H9 (cell line): ENCODE results near the gene BICRAL. TPM values are rescaled to one million over a fixed set of nuclear protein-coding genes. Genes with fewer than 3 reads are reported as not detected.

Experiments used
- DNase-seq: peaks from one replicate; pipeline ENCODE4 v3.0.0-alpha.2; 2017
- H2AFZ ChIP-seq: one replicate; pipeline ENCODE4 v1.6.1; 2013; ENCODE audit warnings: mild to moderate bottlenecking, low read length, control low read depth, moderate library complexity
- H2AK5ac ChIP-seq: 2 replicates; pipeline ENCODE4 v1.6.1; 2013; ENCODE audit warnings: low read length, control low read depth, mixed read lengths; ENCODE audit not compliant: insufficient read length
- H2BK120ac ChIP-seq: one replicate; pipeline ENCODE4 v1.6.1; 2013; ENCODE audit warnings: low read depth, mild to moderate bottlenecking, low read length, control low read depth, inconsistent platforms; ENCODE audit not compliant: poor library complexity, severe bottlenecking
- H2BK12ac ChIP-seq: 2 replicates; pipeline ENCODE4 v1.6.1; 2013; ENCODE audit warnings: low read length, control low read depth, mixed read lengths, low read depth; ENCODE audit not compliant: insufficient read length
- H2BK15ac ChIP-seq: 2 replicates; pipeline ENCODE4 v1.6.1; 2013; ENCODE audit warnings: low read depth, low read length, control low read depth
- H2BK20ac ChIP-seq: one replicate; pipeline ENCODE4 v1.6.1; 2013; ENCODE audit warnings: low read depth, mild to moderate bottlenecking, low read length, control low read depth, inconsistent platforms; ENCODE audit not compliant: poor library complexity, severe bottlenecking
- H2BK5ac ChIP-seq: 2 replicates; pipeline ENCODE4 v1.6.1; 2013; ENCODE audit warnings: low read length, control low read depth, mixed read lengths; ENCODE audit not compliant: insufficient read length
- H3K14ac ChIP-seq: 2 replicates; pipeline ENCODE4 v1.6.1; 2013; ENCODE audit warnings: low read length, control low read depth; ENCODE audit not compliant: insufficient read depth
- H3K18ac ChIP-seq: 2 replicates; pipeline ENCODE4 v1.6.1; 2013; ENCODE audit warnings: low read depth, mild to moderate bottlenecking, mixed read lengths, low read length, control low read depth; ENCODE audit not compliant: insufficient read length
- H3K23ac ChIP-seq: 2 replicates; pipeline ENCODE4 v1.6.1; 2013; ENCODE audit warnings: low read length, control low read depth, mixed read lengths, low read depth; ENCODE audit not compliant: insufficient read length
- H3K23me2 ChIP-seq: 2 replicates; pipeline ENCODE4 v1.6.1; 2013; ENCODE audit warnings: low read depth, mild to moderate bottlenecking, mixed read lengths, low read length, control low read depth; ENCODE audit not compliant: insufficient read length, poor library complexity, severe bottlenecking
- H3K27ac ChIP-seq: 2 replicates; pipeline ENCODE4 v1.5.1; 2013; ENCODE audit warnings: low read length, control low read depth, mixed read lengths, low read depth; ENCODE audit not compliant: insufficient read length
- H3K27me3 ChIP-seq: 2 replicates; pipeline ENCODE4 v1.6.1; 2013; ENCODE audit warnings: low read length, control low read depth, inconsistent platforms; ENCODE audit not compliant: insufficient read depth
- H3K4ac ChIP-seq: 2 replicates; pipeline ENCODE4 v1.6.1; 2013; ENCODE audit warnings: low read depth, mild to moderate bottlenecking, control low read depth, inconsistent platforms, low read length, moderate library complexity
- H3K4me1 ChIP-seq: 2 replicates; pipeline ENCODE4 v1.6.1; 2013; ENCODE audit warnings: low read length, control low read depth, inconsistent platforms; ENCODE audit not compliant: insufficient read depth
- H3K4me2 ChIP-seq: 2 replicates; pipeline ENCODE4 v1.6.1; 2013; ENCODE audit warnings: low read length, control low read depth, mixed read lengths; ENCODE audit not compliant: insufficient read length, insufficient read depth
- H3K56ac ChIP-seq: 2 replicates; pipeline ENCODE4 v1.6.1; 2013; ENCODE audit warnings: low read depth, mild to moderate bottlenecking, mixed read lengths, low read length, control low read depth; ENCODE audit not compliant: insufficient read length
- H3K79me1 ChIP-seq: 2 replicates; pipeline ENCODE4 v1.6.1; 2013; ENCODE audit warnings: low read depth, mild to moderate bottlenecking, moderate library complexity, low read length, control low read depth, inconsistent platforms; ENCODE audit not compliant: insufficient read depth, poor library complexity, severe bottlenecking
- H3K79me2 ChIP-seq: 2 replicates; pipeline ENCODE4 v1.6.1; 2013; ENCODE audit warnings: low read length, control low read depth, inconsistent platforms; ENCODE audit not compliant: insufficient read depth
- H3K9ac ChIP-seq: 2 replicates; pipeline ENCODE4 v1.6.1; 2013; ENCODE audit warnings: low read length, control low read depth, mixed read lengths; ENCODE audit not compliant: insufficient read length; ENCODE audit errors: extremely low read depth
- H3K9me3 ChIP-seq: one replicate; pipeline ENCODE4 v1.6.1; 2013; ENCODE audit warnings: low read depth, low read length, inconsistent platforms; ENCODE audit not compliant: control insufficient read depth
- H3T11ph ChIP-seq: one replicate; pipeline ENCODE4 v1.6.1; 2013; ENCODE audit warnings: mild to moderate bottlenecking, low read length, control low read depth, inconsistent platforms
- H4K20me1 ChIP-seq: one replicate; pipeline ENCODE4 v1.6.1; 2013; ENCODE audit not compliant: control insufficient read depth, insufficient read length, insufficient read depth
- H4K5ac ChIP-seq: 2 replicates; pipeline ENCODE4 v1.6.1; 2013; ENCODE audit warnings: low read depth, mild to moderate bottlenecking, mixed read lengths, low read length, control low read depth; ENCODE audit not compliant: insufficient read length
- H4K8ac ChIP-seq: replicated peaks from 2 replicates; pipeline ENCODE4 v1.6.1; 2013; ENCODE audit warnings: low read length, control low read depth, mixed read lengths, low read depth; ENCODE audit not compliant: insufficient read length
- H4K91ac ChIP-seq: 2 replicates; pipeline ENCODE4 v1.6.1; 2013; ENCODE audit warnings: low read depth, mild to moderate bottlenecking, moderate library complexity, mixed read lengths, low read length, control low read depth; ENCODE audit not compliant: insufficient read length
- H3K27ac Mint-ChIP-seq, 3 experiments: 2 replicates in 2 of 3; 3 replicates in 1 of 3; pipeline ENCODE4 v1.8.0; 2020 to 2021; ENCODE audit warnings: mixed read lengths in 3 of 3, mild to moderate bottlenecking in 1 of 3, moderate library complexity in 1 of 3
- H3K27me3 Mint-ChIP-seq: 2 replicates; pipeline ENCODE4 v1.8.0; 2021; ENCODE audit warnings: low read depth, mild to moderate bottlenecking, moderate library complexity, mixed read lengths
- H3K36me3 Mint-ChIP-seq, 3 experiments: 2 replicates in 2 of 3; 3 replicates in 1 of 3; pipeline ENCODE4 v1.8.0; 2020 to 2021; ENCODE audit warnings: low read depth in 3 of 3, mixed read lengths in 3 of 3; ENCODE audit not compliant: insufficient read depth in 1 of 3
- H3K4me1 Mint-ChIP-seq, 2 experiments: 2 replicates each; pipeline ENCODE4 v1.8.0; 2020; ENCODE audit warnings: mixed read lengths in 2 of 2
- H3K4me3 Mint-ChIP-seq, 2 experiments: 2 replicates in 1 of 2; 3 replicates in 1 of 2; pipeline ENCODE4 v1.8.0; 2020 to 2021; ENCODE audit warnings: mild to moderate bottlenecking in 2 of 2, mixed read lengths in 2 of 2, moderate library complexity in 1 of 2
- H3K9me3 Mint-ChIP-seq, 2 experiments: 2 replicates in 1 of 2; 3 replicates in 1 of 2; pipeline ENCODE4 v1.8.0; 2020; ENCODE audit warnings: mild to moderate bottlenecking in 2 of 2, mixed read lengths in 2 of 2, moderate library complexity in 1 of 2
- CTCF ChIP-seq: fragments of 200-600 bp; sonication (generic); conservative IDR thresholded peaks from 3 replicates; pipeline ENCODE4 v1.8.0; 2021; ENCODE audit warnings: antibody characterized with exemption, mild to moderate bottlenecking
- WGBS: extraction: QIAGEN DNeasy Blood & Tissue Kit; methylation state at CpG from one replicate; pipeline ENCODE4 v1.1.7; 2013; ENCODE audit warnings: missing lambda C conversion rate, low lambda C conversion rate, mixed read lengths; ENCODE audit not compliant: insufficient read length; ENCODE audit errors: extremely low coverage; 5-methylcytosine and 5-hydroxymethylcytosine counted together
- total RNA-seq: library from RNA; stranded (reverse); gene quantifications from 2 replicates; pipeline ENCODE4 v1.2.1, GENCODE V29; 2021

BICRAL gene
- total RNA-seq, 1 experiment from 2014 or later = 9.8 TPM

- no peak overlapping the region for H4K5ac ChIP-seq
- H3K56ac ChIP-seq = no peak overlapping the region
- no CpG with 5 or more reads among the region's 1 CpG for WGBS
Measured at GRCh38 chr6:42795651-42796050, 13.8 kb downstream of the BICRAL start.

More at GRCh38 chr6:42795651-42796050, 13.8 kb downstream of the BICRAL start:
- Histone ChIP-seq H2BK12ac (no peak overlapping the region), H3K79me1 (no peaks in the 10 kb centered on the region), H4K20me1 (no peaks in the 10 kb centered on the region), H3K14ac (no peak overlapping the region), H3K79me2 (0 out of 2 replicates have a peak, but pooled peaks cover 2% of the 10 kb centered on the region), H4K8ac (no peak overlapping the region), H3K27me3 (no peaks in the 10 kb centered on the region), H3K23me2 (no peaks in the 10 kb centered on the region), H3K23ac (no peak overlapping the region), H2AFZ (no peak overlapping the region), H2BK5ac (no peak overlapping the region), H2AK5ac (no peak overlapping the region), H4K91ac (no peak overlapping the region), H3T11ph (no peak overlapping the region), H2BK120ac (no peak overlapping the region), H3K18ac (no peak overlapping the region), H2BK15ac (no peak overlapping the region), H2BK20ac (no peak overlapping the region), H3K27ac (no peak overlapping the region), H3K4ac (no peak overlapping the region), H3K4me1 (no peaks in the 10 kb centered on the region; the same call in 1 of the 2 replicates), H3K9me3 (no peaks in the 10 kb centered on the region), H3K4me2 (no peak overlapping the region), H3K9ac (no peak overlapping the region)
- H3K4me1 Mint-ChIP-seq = peaks cover 11 to 17% of the 10 kb centered on the region in 2 experiments
- no peak for TF ChIP-seq CTCF
- no peak overlapping the region for H3K27ac Mint-ChIP-seq
- H3K4me3 Mint-ChIP-seq = no peak overlapping the region
- no peaks in the 10 kb centered on the region for H3K9me3 Mint-ChIP-seq
- DNase-seq = no peak
- H3K27me3 Mint-ChIP-seq = no peaks in the 10 kb centered on the region
- no peaks in the 10 kb centered on the region for H3K36me3 Mint-ChIP-seq
